Measurements from ENCODE around the gene MRPS33. TPM values are rescaled to one million over a fixed set of nuclear protein-coding genes. Genes with fewer than 3 reads are reported as not detected.

MRPS33 gene
- total and polyA plus RNA-seq, 2 of the 8 experiments (the other 6 are each of a cell fraction or from before 2014, with no cell fraction given), result 22.9 to 62.6 TPM

- H3K4me1 ChIP-seq (replicated peaks in 1 of 4; ENCODE audit: control insufficient read depth in 3 of 4, insufficient read depth in 4 of 4, low read length in 3 of 4), result no peaks in the 10 kb centered on the region
- no peaks in the 10 kb centered on the region for H3K79me2 ChIP-seq (ENCODE audit: control insufficient read depth in 1 of 2, insufficient read depth in 2 of 2, low read length in 2 of 2)
- H2AFZ ChIP-seq (ENCODE audit: low read length), result no peak overlapping the region
- FAIRE-seq, result no peak
- H4K91ac ChIP-seq (replicated peaks; ENCODE audit: insufficient read length, low read length), result no peak overlapping the region
- H3K23ac ChIP-seq (ENCODE audit: insufficient read length), result no peak overlapping the region
- H3K14ac ChIP-seq (ENCODE audit: insufficient read length), result no peak overlapping the region
- H4K8ac ChIP-seq (ENCODE audit: extremely low read depth, insufficient read depth, low read length), result no peak overlapping the region
- no peak overlapping the region for H2BK12ac ChIP-seq (ENCODE audit: low read depth, low read length)
- H3K23me2 ChIP-seq (ENCODE audit: low read depth, low read length), result no peaks in the 10 kb centered on the region; the same call in 1 of the 2 replicates
- H3K4me3 ChIP-seq (ENCODE audit: extremely low read depth in 1 of 4, insufficient read depth in 2 of 4, low read depth in 3 of 4, low read length in 4 of 4), result no peak overlapping the region
- no peaks in the 10 kb centered on the region for H3K36me3 ChIP-seq (ENCODE audit: control insufficient read depth in 2 of 4, insufficient read depth in 4 of 4, low read length in 3 of 4)
- H3K79me1 ChIP-seq (ENCODE audit: low read depth, low read length), result no peaks in the 10 kb centered on the region
- no peak for DNase-seq (ENCODE audit: low read depth in 1 of 2, low spot score in 2 of 2)
- H2BK20ac ChIP-seq (ENCODE audit: low read length), result no peak overlapping the region
- H4K20me1 ChIP-seq (replicated peaks in 1 of 2; ENCODE audit: control insufficient read depth in 1 of 2, insufficient read depth in 2 of 2, low read length in 2 of 2), result no peaks in the 10 kb centered on the region
- 90% methylated on average over 9 of the region's 9 CpGs; no CpG with 5 or more reads in 1 of the 2 experiments for WGBS, 2 experiments (ENCODE audit: extremely low coverage in 1 of 2, insufficient coverage in 1 of 2, insufficient read length in 1 of 2, insufficient replicate concordance in 2 of 2, low coverage in 1 of 2, low lambda C conversion rate in 2 of 2, missing lambda C conversion rate in 1 of 2)
- ChIA-PET POLR2A (ENCODE audit: partially characterized antibody) (no interaction called here), CTCF (ENCODE audit: partially characterized antibody) (interaction anchor here (0.7 kb wide), 1 partner anchor 27 kb away, joined by 3 read pairs; no protein-coding TSS in a partner anchor)
- H3K9me3 ChIP-seq (ENCODE audit: insufficient read depth in 2 of 2, low read depth in 1 of 2, low read length in 1 of 2), result no peaks in the 10 kb centered on the region
- no peak overlapping the region for H3K27ac ChIP-seq (ENCODE audit: low read depth, low read length)
- no peak overlapping the region for H3K56ac ChIP-seq (replicated peaks; ENCODE audit: insufficient read length, low read depth, low read length)
- no peak overlapping the region for H3K4ac ChIP-seq (replicated peaks; ENCODE audit: insufficient read length, low read depth, low read length)
- H2BK15ac ChIP-seq (ENCODE audit: low read length), result no peak overlapping the region
- no peak overlapping the region for H2AK5ac ChIP-seq (ENCODE audit: low read depth, low read length)
- H2BK120ac ChIP-seq (replicated peaks; ENCODE audit: low read depth, low read length), result no peak overlapping the region
- TF ChIP-seq JUN (IDR thresholded peaks at IDR 0.05; ENCODE audit: low read depth, low read length) (no peak), SIN3A (conservative IDR thresholded peaks at IDR 0.05 in 1 of 2, IDR thresholded peaks at IDR 0.05 in 1 of 2; ENCODE audit: low read depth in 1 of 2, low read length in 2 of 2) (no peak), SP1 (IDR thresholded peaks at IDR 0.05; ENCODE audit: low read depth, low read length) (no peak), BCL11A (IDR thresholded peaks at IDR 0.05; ENCODE audit: low read depth in 2 of 2, low read length in 2 of 2) (no peak), EP300 (IDR thresholded peaks at IDR 0.05; ENCODE audit: borderline replicate concordance in 1 of 2, low read depth in 2 of 2, low read length in 2 of 2) (no peak), HDAC2 (IDR thresholded peaks at IDR 0.05; ENCODE audit: borderline replicate concordance in 1 of 2, low read depth in 2 of 2, low read length in 2 of 2) (no peak), TCF12 (IDR thresholded peaks at IDR 0.05; ENCODE audit: low read depth, low read length) (no peak)
- no peak overlapping the region for H4K5ac ChIP-seq (ENCODE audit: insufficient read length, low read depth, low read length)
- no peaks in the 10 kb centered on the region for H3K27me3 ChIP-seq (replicated peaks in 1 of 4; ENCODE audit: control insufficient read depth in 3 of 4, extremely low read depth in 1 of 4, insufficient read depth in 3 of 4, low read length in 3 of 4)
- H3K18ac ChIP-seq (ENCODE audit: extremely low read depth, low read length), result no peak overlapping the region
- H2BK5ac ChIP-seq (ENCODE audit: low read depth, low read length), result no peak overlapping the region
- H3K9ac ChIP-seq (replicated peaks in 1 of 4; ENCODE audit: extremely low read depth in 1 of 4, low read depth in 3 of 4, low read length in 3 of 4), result no peak overlapping the region
- no peak overlapping the region for H3K4me2 ChIP-seq (ENCODE audit: insufficient read depth in 1 of 2, low read depth in 2 of 2, low read length in 2 of 2)
Measured at GRCh38 chr7:141053626-141054025, 38.9 kb upstream of the MRPS33 start.

Data from H1 (cell line).